Prostate gland (tissue), 2 donors: Measurements from ENCODE around the gene ZNF366. TPM values are rescaled to one million over a fixed set of nuclear protein-coding genes. Genes with fewer than 3 reads are reported as not detected.

ENCODE experiments used
- DNase-seq: peaks from one replicate; pipeline ENCODE4 v3.0.0-alpha.2; 2019; ENCODE audit warnings: low spot score
- H3K27ac ChIP-seq, 2 donors: fragments of 200-600 bp; sonication (generic); 2 replicates each; pipeline ENCODE4 v1.5.1; 2017 to 2019
- H3K27me3 ChIP-seq: fragments of 200-600 bp; sonication (generic); replicated peaks from 2 replicates; pipeline ENCODE4 v1.5.1; 2019; ENCODE audit not compliant: insufficient read depth
- H3K36me3 ChIP-seq, 2 donors: fragments of 200-600 bp; sonication (generic); 1 replicate in 1 of 2; 2 replicates in 1 of 2; pipeline versions ENCODE4 v1.5.1 to v1.8.1; 2017 to 2019
- H3K4me1 ChIP-seq: fragments of 200-600 bp; sonication (generic); replicated peaks from 2 replicates; pipeline ENCODE4 v1.5.1; 2019
- H3K4me3 ChIP-seq, 2 donors: fragments of 200-600 bp; sonication (generic); 2 replicates each; pipeline ENCODE4 v1.5.1; 2017 to 2019
- H3K9me3 ChIP-seq: fragments of 200-600 bp; sonication (generic); 2 replicates; pipeline ENCODE4 v1.5.1; 2017
- CTCF ChIP-seq, 4 experiments: fragments of 200-600 bp in 2 of 4; fragments of 450-650 bp in 2 of 4; sonication (generic) in 2 of 4; IDR thresholded peaks; 1 replicate in 3 of 4; 2 replicates in 1 of 4; pipeline ENCODE4 v1.5.1; 2016 to 2019; ENCODE audit warnings: antibody characterized with exemption in 4 of 4, mild to moderate bottlenecking in 2 of 4, moderate library complexity in 2 of 4
- POLR2A ChIP-seq: fragments of 450-650 bp; IDR thresholded peaks from one replicate; pipeline ENCODE4 v1.6.1; 2016; ENCODE audit warnings: antibody characterized with exemption, mild to moderate bottlenecking
- POLR2AphosphoS5 ChIP-seq: sonication (generic); formaldehyde crosslinking; IDR thresholded peaks from one replicate; pipeline ENCODE4 v1.6.1; 2017; ENCODE audit warnings: antibody characterized with exemption
- WGBS: methylation state at CpG from one replicate; pipeline ENCODE4 v1.1.5; 2018; 5-methylcytosine and 5-hydroxymethylcytosine counted together
- intact Hi-C: fragments of 100-400 bp; cut with DNase I; formaldehyde crosslinking; loops from one replicate; pipeline ENCODE4 v1.14.2; 2022
- total RNA-seq, 2 donors: library from RNA; depleted of rRNA; stranded (reverse); fragments of >200 nt; gene quantifications; one replicate each; pipeline ENCODE4 v1.1.0, GENCODE V29; 2016

The ZNF366 gene
- total RNA-seq, 2 donors from 2014 or later, result 2.0 to 3.2 TPM

GRCh38 chr5:72415616-72416325 is 91.4 kb downstream of the ZNF366 start:
- no peaks in the 10 kb centered on the region for H3K4me1 ChIP-seq
- no peaks in the 10 kb centered on the region for H3K9me3 ChIP-seq
- H3K27me3 ChIP-seq, result no peaks in the 10 kb centered on the region
- intact Hi-C loops, result no loop called here
- no peak for DNase-seq
- H3K36me3 ChIP-seq, result no peaks in the 10 kb centered on the region
- no peak for TF ChIP-seq POLR2AphosphoS5
- TF ChIP-seq POLR2A, result no peak
- no peak for TF ChIP-seq CTCF (IDR thresholded peaks at IDR 0.05)
- H3K4me3 ChIP-seq, result no peak overlapping the region
- no peak overlapping the region for H3K27ac ChIP-seq
- WGBS, result 87% methylated on average over 5 of the region's 5 CpGs

GRCh38 chr5:72412283-72413055 is 94.7 kb downstream of the ZNF366 start:
- Histone ChIP-seq H3K27me3 (no peaks in the 10 kb centered on the region), H3K9me3 (no peaks in the 10 kb centered on the region), H3K36me3 (no peaks in the 10 kb centered on the region), H3K4me3 (no peak overlapping the region), H3K27ac (no peak overlapping the region), H3K4me1 (no peaks in the 10 kb centered on the region)
- intact Hi-C loops, result no loop called here
- no peak for DNase-seq
- no peak for TF ChIP-seq POLR2A
- TF ChIP-seq POLR2AphosphoS5, result no peak
- TF ChIP-seq CTCF (IDR thresholded peaks at IDR 0.05), result no peak
- WGBS, result 84% methylated on average over 4 of the region's 4 CpGs

- Histone ChIP-seq H3K4me3 (no peak overlapping the region), H3K27me3 (no peaks in the 10 kb centered on the region), H3K9me3 (no peaks in the 10 kb centered on the region), H3K4me1 (no peaks in the 10 kb centered on the region), H3K27ac (no peak overlapping the region), H3K36me3 (no peaks in the 10 kb centered on the region)
- TF ChIP-seq POLR2AphosphoS5 (no peak), CTCF (IDR thresholded peaks at IDR 0.05) (no peak), POLR2A (no peak)
- no peak for DNase-seq
- intact Hi-C loops, result no loop called here
- WGBS, result 74% methylated on average over 4 of the region's 4 CpGs
These were observed 96.4 kb downstream of the ZNF366 start for GRCh38 chr5:72410688-72411295.

GRCh38 chr5:72408603-72409002 is 98.6 kb downstream of the ZNF366 start:
- H3K9me3 ChIP-seq, result no peaks in the 10 kb centered on the region
- intact Hi-C loops, result no loop called here
- TF ChIP-seq POLR2A, result no peak
- no peak for TF ChIP-seq CTCF (IDR thresholded peaks at IDR 0.05)
- TF ChIP-seq POLR2AphosphoS5, result no peak
- no peaks in the 10 kb centered on the region for H3K27me3 ChIP-seq
- no peak overlapping the region for H3K27ac ChIP-seq
- H3K4me1 ChIP-seq, result no peaks in the 10 kb centered on the region
- H3K4me3 ChIP-seq, result no peak overlapping the region
- no peak for DNase-seq
- H3K36me3 ChIP-seq, result no peaks in the 10 kb centered on the region
- WGBS, result 82% methylated on average over 4 of the region's 4 CpGs
